ENCODE data around the gene GJD4. TPM values are rescaled to one million over a fixed set of nuclear protein-coding genes. Genes with fewer than 3 reads are reported as not detected.
A peak's percentile ranks its signal among the peaks of the same experiment; 100 is the strongest.

The GJD4 gene
- total RNA-seq, 4 donors from 2014 or later = not detected

DNA sequence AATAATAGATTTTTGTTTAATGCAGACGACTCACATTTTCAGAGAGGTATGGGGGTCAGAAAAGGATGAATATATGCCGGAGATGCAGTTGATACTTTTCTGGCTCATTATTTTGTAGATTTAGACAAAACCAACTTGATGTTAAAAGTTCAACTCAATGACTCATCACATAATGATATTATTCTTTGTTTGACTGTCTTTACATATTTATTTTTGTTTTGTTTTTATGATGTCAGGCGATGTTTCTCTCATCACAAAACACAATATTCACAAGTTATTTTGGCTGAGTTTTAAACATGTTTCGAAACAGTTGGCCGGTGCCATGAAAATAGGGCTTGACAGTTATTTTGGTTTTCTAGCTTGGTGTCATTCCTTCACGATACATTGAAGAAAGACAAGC, 1.3 kb downstream of the GJD4 start:
- intact Hi-C loops (cut with DNase I; ENCODE audit: low total_unique reads) = no loop called here
- H3K27ac ChIP-seq = no peak overlapping the region
- no peaks in the 10 kb centered on the region for H3K9me3 ChIP-seq
- TF ChIP-seq CTCF (IDR thresholded peaks at IDR 0.05) = no peak
- TF ChIP-seq POLR2A (IDR thresholded peaks at IDR 0.05) = no peak
- no peaks in the 10 kb centered on the region for H3K4me1 ChIP-seq
- H3K27me3 ChIP-seq = peaks cover 3 to 5% of the 10 kb centered on the region in 2 donors
- no peaks in the 10 kb centered on the region for H3K36me3 ChIP-seq
- H3K4me3 ChIP-seq = no peak overlapping the region
- DNase-seq = no peak

DNA sequence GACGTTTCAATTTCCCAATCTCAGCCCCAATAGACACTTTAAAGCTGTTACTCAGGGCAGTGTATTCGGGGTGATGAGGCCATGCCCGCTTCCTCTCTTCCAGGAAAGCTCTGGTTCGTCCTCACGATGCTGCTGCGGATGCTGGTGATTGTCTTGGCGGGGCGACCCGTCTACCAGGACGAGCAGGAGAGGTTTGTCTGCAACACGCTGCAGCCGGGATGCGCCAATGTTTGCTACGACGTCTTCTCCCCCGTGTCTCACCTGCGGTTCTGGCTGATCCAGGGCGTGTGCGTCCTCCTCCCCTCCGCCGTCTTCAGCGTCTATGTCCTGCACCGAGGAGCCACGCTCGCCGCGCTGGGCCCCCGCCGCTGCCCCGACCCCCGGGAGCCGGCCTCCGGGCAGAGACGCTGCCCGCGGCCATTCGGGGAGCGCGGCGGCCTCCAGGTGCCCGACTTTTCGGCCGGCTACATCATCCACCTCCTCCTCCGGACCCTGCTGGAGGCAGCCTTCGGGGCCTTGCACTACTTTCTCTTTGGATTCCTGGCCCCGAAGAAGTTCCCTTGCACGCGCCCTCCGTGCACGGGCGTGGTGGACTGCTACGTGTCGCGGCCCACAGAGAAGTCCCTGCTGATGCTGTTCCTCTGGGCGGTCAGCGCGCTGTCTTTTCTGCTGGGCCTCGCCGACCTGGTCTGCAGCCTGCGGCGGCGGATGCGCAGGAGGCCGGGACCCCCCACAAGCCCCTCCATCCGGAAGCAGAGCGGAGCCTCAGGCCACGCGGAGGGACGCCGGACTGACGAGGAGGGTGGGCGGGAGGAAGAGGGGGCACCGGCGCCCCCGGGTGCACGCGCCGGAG, 2.6 kb downstream of the GJD4 start:
- Histone ChIP-seq H3K27ac (no peak overlapping the region), H3K4me3 (peak overlapping the region in 1 of 2 donors; percentile 36), H3K36me3 (no peaks in the 10 kb centered on the region), H3K9me3 (no peaks in the 10 kb centered on the region), H3K4me1 (no peaks in the 10 kb centered on the region), H3K27me3 (peaks cover 3 to 5% of the 10 kb centered on the region in 2 donors)
- DNase-seq = no peak
- intact Hi-C loops (cut with DNase I; ENCODE audit: low total_unique reads) = no loop called here
- no peak for TF ChIP-seq POLR2A (IDR thresholded peaks at IDR 0.05)
- TF ChIP-seq CTCF (IDR thresholded peaks at IDR 0.05) = no peak

GRCh38 chr10:35608328-35608672, 3.2 kb downstream of the GJD4 start:
- no peak overlapping the region for H3K27ac ChIP-seq
- DNase-seq = no peak
- intact Hi-C loops (cut with DNase I; ENCODE audit: low total_unique reads) = no loop called here
- no peaks in the 10 kb centered on the region for H3K9me3 ChIP-seq
- H3K36me3 ChIP-seq = no peaks in the 10 kb centered on the region
- H3K4me3 ChIP-seq = peak overlapping the region in 1 of 2 donors; percentile 36
- H3K4me1 ChIP-seq = no peaks in the 10 kb centered on the region
- peaks cover 3 to 5% of the 10 kb centered on the region in 2 donors for H3K27me3 ChIP-seq
- TF ChIP-seq POLR2A (IDR thresholded peaks at IDR 0.05) = no peak
- TF ChIP-seq CTCF (IDR thresholded peaks at IDR 0.05) = no peak

DNA sequence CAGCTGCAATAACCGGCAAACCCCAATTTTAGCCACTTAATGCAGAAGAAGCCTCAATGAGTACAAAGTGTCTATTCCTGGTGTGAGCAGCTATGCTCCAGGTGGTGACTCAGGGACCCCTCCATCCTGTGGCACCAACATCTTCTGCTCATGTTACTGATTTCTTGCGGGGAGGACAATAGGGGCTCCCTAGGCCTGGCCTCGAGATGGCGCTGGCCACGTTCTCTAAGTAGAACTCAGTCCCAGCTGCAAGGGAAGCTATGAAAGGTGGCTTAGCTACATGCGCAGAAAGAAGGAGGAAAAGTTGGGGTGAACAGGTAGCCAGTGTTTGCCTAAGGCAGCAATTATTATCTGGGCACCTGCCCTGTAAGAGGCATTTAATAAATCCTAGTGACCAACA, 6.6 kb downstream of the GJD4 start:
- no peaks in the 10 kb centered on the region for H3K36me3 ChIP-seq
- no peaks in the 10 kb centered on the region for H3K9me3 ChIP-seq
- TF ChIP-seq CTCF (IDR thresholded peaks at IDR 0.05) = no peak
- no peak for TF ChIP-seq POLR2A (IDR thresholded peaks at IDR 0.05)
- peaks cover under 1 to 5% of the 10 kb centered on the region in 2 donors for H3K27me3 ChIP-seq
- intact Hi-C loops (cut with DNase I; ENCODE audit: low total_unique reads) = no loop called here
- no peaks in the 10 kb centered on the region for H3K4me1 ChIP-seq
- no peak overlapping the region for H3K4me3 ChIP-seq
- no peak for DNase-seq
- H3K27ac ChIP-seq = no peak overlapping the region

DNA sequence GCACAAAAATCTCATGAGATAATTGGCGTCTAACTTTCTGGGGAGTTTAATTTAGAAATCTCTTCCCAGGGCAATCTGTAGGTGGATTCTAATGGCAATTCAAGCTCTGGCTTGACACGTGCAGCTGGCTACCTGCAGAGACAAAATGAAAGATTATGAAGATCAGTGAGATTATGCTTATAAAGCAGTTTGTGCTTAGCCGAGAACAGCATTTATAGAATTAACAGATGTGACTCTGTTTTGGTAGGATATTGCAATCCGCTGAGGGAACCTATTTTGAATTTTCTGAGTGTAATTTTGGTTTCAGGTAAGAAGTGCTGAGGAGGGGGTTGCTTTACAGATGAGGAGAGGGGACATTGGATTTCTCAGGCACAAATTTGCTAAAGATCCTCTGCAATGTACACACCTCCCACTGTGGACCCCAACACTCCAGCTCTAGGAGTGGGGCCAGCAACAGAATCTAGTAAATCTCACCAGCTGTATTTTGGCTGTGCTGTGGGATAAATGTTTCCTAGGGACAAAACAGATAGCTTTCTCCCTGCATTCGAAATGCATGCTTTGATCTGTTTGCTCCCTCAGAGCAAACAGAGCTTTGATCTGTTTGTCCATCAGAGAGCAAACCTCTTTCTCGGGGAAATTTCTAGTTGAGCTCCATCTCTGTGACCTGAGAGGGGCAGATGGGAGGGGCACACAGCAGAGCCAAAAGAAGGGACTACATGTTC, 7.4 kb downstream of the GJD4 start:
- Histone ChIP-seq H3K27me3 (peaks cover 0 to 5% of the 10 kb centered on the region in 2 donors), H3K4me3 (no peak overlapping the region), H3K27ac (no peak overlapping the region), H3K9me3 (no peaks in the 10 kb centered on the region), H3K36me3 (no peaks in the 10 kb centered on the region), H3K4me1 (no peaks in the 10 kb centered on the region)
- intact Hi-C loops (cut with DNase I; ENCODE audit: low total_unique reads) = no loop called here
- no peak for TF ChIP-seq POLR2A (IDR thresholded peaks at IDR 0.05)
- TF ChIP-seq CTCF (IDR thresholded peaks at IDR 0.05) = no peak
- no peak for DNase-seq
